MCF 10A (cell line): ENCODE data around the gene KCNK4. TPM values are rescaled to one million over a fixed set of nuclear protein-coding genes. Genes with fewer than 3 reads are reported as not detected.
"Not testable (repeated sequence)": the region's sequence is repeated elsewhere in the genome, so short reads cannot be mapped to it uniquely, and the experiment has no call there.

Source experiments
- BruUV-seq: library from RNA; stranded (reverse); fragments of 400-500 nt; replicated peaks from 2 replicates; lab custom pipeline; 2021; lab: Mats Ljungman, UMichigan
- CTCF ChIA-PET: fragments of 300-600 bp; sonication (Branson Sonifier 250); formaldehyde crosslinking; extraction: SDS; loops from one replicate; lab custom pipeline; 2021; ENCODE audit warnings: antibody characterized with exemption, inconsistent platforms; lab: Yijun Ruan, JAX
- POLR2A ChIA-PET: fragments of 300-600, 350-650 bp; sonication (Branson Sonifier 250); formaldehyde crosslinking; extraction: SDS; loops from one replicate; lab custom pipeline; 2020; ENCODE audit warnings: antibody characterized with exemption, inconsistent platforms; lab: Yijun Ruan, JAX
- DNase-seq: peaks from one replicate; pipeline ENCODE4 v3.0.0-alpha.2; 2018; ENCODE audit not compliant: unreplicated experiment
- H3K27ac Mint-ChIP-seq: one replicate; pipeline ENCODE4 v1.8.0; 2022; ENCODE audit warnings: mild to moderate bottlenecking, low read depth, mixed read lengths; ENCODE audit not compliant: unreplicated experiment
- H3K27me3 Mint-ChIP-seq: one replicate; pipeline ENCODE4 v1.8.0; 2022; ENCODE audit warnings: mixed read lengths; ENCODE audit not compliant: insufficient read depth, unreplicated experiment
- H3K36me3 Mint-ChIP-seq: one replicate; pipeline ENCODE4 v1.8.0; 2022; ENCODE audit warnings: mild to moderate bottlenecking, moderate library complexity, mixed read lengths; ENCODE audit not compliant: insufficient read depth, unreplicated experiment
- H3K4me1 Mint-ChIP-seq: one replicate; pipeline ENCODE4 v1.8.0; 2022; ENCODE audit warnings: mixed read lengths; ENCODE audit not compliant: insufficient read depth, unreplicated experiment
- H3K4me3 Mint-ChIP-seq: one replicate; pipeline ENCODE4 v1.8.0; 2022; ENCODE audit warnings: mild to moderate bottlenecking, moderate library complexity, mixed read lengths; ENCODE audit not compliant: unreplicated experiment
- H3K9me3 Mint-ChIP-seq: one replicate; pipeline ENCODE4 v1.8.0; 2022; ENCODE audit warnings: mixed read lengths; ENCODE audit not compliant: unreplicated experiment
- intact Hi-C: fragments of 100-400 bp; cut with micrococcal nuclease; formaldehyde crosslinking; loops from 2 replicates; pipeline ENCODE4 v1.14.1; 2022
- total RNA-seq: library from RNA; stranded (reverse); gene quantifications from 2 replicates; pipeline ENCODE4 v1.2.3, GENCODE V29; 2022
- TF ChIP-seq, protein P1 (sequence below): fragments of 200-600 bp; IDR thresholded peaks from one replicate; pipeline ENCODE4 v1.8.0; 2022; ENCODE audit warnings: antibody characterized with exemption, mild to moderate bottlenecking; ENCODE audit not compliant: unreplicated experiment

KCNK4 gene
- total RNA-seq, 1 experiment from 2014 or later = not detected

DNA sequence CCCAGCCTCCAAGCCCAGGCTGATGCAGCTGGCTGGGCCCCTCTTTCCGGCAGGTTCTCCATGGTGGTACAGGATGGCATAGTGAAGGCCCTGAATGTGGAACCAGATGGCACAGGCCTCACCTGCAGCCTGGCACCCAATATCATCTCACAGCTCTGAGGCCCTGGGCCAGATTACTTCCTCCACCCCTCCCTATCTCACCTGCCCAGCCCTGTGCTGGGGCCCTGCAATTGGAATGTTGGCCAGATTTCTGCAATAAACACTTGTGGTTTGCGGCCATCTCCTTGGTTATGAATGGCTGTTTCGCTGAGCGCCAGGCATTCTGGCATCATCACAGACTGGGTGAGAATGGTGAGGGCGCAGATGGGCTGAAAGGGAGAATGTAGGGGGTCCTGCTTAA lies 30.4 kb downstream of the KCNK4 start:
- Mint-ChIP-seq H3K36me3 (peaks cover 35% of the 10 kb centered on the region), H3K27ac (peak overlapping the region; percentile 93), H3K9me3 (no peaks in the 10 kb centered on the region), H3K4me3 (peak overlapping the region; percentile 46), H3K4me1 (peaks cover 40% of the 10 kb centered on the region), H3K27me3 (no peaks in the 10 kb centered on the region)
- peak; percentile 88 for DNase-seq
- intact Hi-C loops = no loop called here
- CTCF ChIA-PET = interaction anchor here (0.6 to 4.5 kb wide), 5 partner anchors 10 to 1724 kb away, joined by 3 to 33 read pairs (median 4); no protein-coding TSS in a partner anchor
- TF ChIP-seq, protein P1, sequence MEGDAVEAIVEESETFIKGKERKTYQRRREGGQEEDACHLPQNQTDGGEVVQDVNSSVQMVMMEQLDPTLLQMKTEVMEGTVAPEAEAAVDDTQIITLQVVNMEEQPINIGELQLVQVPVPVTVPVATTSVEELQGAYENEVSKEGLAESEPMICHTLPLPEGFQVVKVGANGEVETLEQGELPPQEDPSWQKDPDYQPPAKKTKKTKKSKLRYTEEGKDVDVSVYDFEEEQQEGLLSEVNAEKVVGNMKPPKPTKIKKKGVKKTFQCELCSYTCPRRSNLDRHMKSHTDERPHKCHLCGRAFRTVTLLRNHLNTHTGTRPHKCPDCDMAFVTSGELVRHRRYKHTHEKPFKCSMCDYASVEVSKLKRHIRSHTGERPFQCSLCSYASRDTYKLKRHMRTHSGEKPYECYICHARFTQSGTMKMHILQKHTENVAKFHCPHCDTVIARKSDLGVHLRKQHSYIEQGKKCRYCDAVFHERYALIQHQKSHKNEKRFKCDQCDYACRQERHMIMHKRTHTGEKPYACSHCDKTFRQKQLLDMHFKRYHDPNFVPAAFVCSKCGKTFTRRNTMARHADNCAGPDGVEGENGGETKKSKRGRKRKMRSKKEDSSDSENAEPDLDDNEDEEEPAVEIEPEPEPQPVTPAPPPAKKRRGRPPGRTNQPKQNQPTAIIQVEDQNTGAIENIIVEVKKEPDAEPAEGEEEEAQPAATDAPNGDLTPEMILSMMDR = no peak
- no TSS peak for BruUV-seq
- POLR2A ChIA-PET = interaction anchor here (0.8 to 5.3 kb wide), 6 partner anchors 10 to 53 kb away, joined by 3 to 89 read pairs (median 5); partner anchors contain the start of gene ESRRA

DNA sequence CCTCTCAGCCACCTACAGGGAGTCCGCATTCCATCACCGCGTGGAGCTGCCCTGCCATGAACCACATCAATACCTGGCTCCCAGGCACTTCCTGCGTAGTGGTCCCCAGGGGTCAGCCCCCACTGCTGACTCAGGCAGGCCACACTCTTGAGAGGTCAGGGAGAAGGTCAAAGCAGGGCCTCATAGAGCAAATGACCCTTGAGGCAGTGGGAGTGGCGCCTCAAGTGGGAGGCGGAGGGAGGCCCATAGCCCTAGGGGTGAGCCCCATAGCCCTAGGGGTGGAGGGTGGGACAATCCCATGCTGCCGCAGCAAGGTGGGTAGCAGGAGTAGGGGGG lies 31.8 kb downstream of the KCNK4 start:
- CTCF ChIA-PET = interaction anchor here (1.1 to 4.5 kb wide), 3 partner anchors 9 to 73 kb away, joined by 3 to 33 read pairs (median 32); no protein-coding TSS in a partner anchor
- Mint-ChIP-seq H3K36me3 (peaks cover 30% of the 10 kb centered on the region), H3K4me3 (no peak overlapping the region), H3K4me1 (peaks cover 40% of the 10 kb centered on the region), H3K27me3 (no peaks in the 10 kb centered on the region), H3K27ac (no peak overlapping the region), H3K9me3 (no peaks in the 10 kb centered on the region)
- DNase-seq = no peak
- TF ChIP-seq, protein P1 = no peak
- no TSS peak for BruUV-seq
- intact Hi-C loops = no loop called here
- POLR2A ChIA-PET = interaction anchor here (0.6 to 5.3 kb wide), 6 partner anchors 10 to 83 kb away, joined by 3 to 89 read pairs (median 6); partner anchors contain the start of gene ESRRA

DNA sequence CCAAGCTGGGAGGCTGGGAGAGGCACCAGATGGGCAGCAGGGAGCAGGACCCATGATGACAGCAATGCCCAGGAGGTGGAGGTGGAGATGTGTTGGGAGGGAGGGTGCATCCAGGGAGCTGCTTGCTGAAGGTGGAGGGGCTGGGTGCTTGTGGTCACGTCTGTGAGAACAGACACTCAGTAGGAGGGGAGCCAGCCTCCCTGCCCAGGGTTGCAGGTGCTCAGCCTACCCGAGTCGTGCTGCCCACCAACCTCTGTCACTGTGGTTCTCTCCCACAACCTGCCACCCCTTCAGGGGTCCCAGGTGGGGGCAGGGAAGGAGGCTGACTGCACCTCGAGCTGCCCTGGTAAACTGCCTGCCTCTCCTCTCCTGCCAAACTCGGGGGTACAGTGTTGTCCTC lies 32.3 kb downstream of the KCNK4 start:
- no peak overlapping the region for H3K4me3 Mint-ChIP-seq
- POLR2A ChIA-PET = interaction anchor here (0.9 to 5.3 kb wide), 6 partner anchors 10 to 54 kb away, joined by 5 to 89 read pairs (median 8); partner anchors contain the start of gene ESRRA
- peaks cover 27% of the 10 kb centered on the region for H3K36me3 Mint-ChIP-seq
- peak overlapping the region; percentile 94 for H3K27ac Mint-ChIP-seq
- no peaks in the 10 kb centered on the region for H3K27me3 Mint-ChIP-seq
- H3K4me1 Mint-ChIP-seq = peaks cover 40% of the 10 kb centered on the region
- TF ChIP-seq, protein P1 = no peak
- CTCF ChIA-PET = interaction anchor here (0.9 to 4.5 kb wide), 4 partner anchors 8 to 37 kb away, joined by 3 to 33 read pairs (median 18); no protein-coding TSS in a partner anchor
- no peak for DNase-seq
- no TSS peak for BruUV-seq
- intact Hi-C loops = no loop called here
- no peaks in the 10 kb centered on the region for H3K9me3 Mint-ChIP-seq

DNA sequence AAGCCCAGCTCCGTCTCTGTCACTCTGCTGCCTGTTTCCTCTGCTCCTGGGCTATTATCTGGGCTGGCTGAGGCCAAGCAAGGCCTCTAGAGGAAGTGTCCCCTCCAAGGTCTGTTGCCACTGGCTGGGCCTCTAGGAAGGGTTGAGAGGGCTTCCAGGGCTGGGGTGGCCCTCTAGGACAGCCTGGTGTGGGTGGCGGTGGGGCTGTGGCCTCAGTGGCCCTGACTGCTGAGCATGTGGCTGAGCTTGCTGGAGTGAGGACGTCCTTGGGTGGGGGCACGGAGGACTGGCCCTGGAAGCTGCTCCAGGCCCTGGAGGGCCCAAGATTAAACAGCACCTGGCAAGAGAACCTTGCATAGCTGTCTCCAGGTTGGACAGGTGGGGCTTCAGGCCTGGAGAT lies 32.9 kb downstream of the KCNK4 start:
- CTCF ChIA-PET = interaction anchor here (0.6 to 4.5 kb wide), 6 partner anchors 8 to 339 kb away, joined by 3 to 33 read pairs (median 6); no protein-coding TSS in a partner anchor
- Mint-ChIP-seq H3K4me1 (peaks cover 37% of the 10 kb centered on the region), H3K27ac (peak overlapping the region; percentile 94), H3K36me3 (peaks cover 24% of the 10 kb centered on the region)
- DNase-seq, H3K9me3 Mint-ChIP-seq, H3K4me3 Mint-ChIP-seq, H3K27me3 Mint-ChIP-seq, intact Hi-C loops, BruUV-seq: not testable (repeated sequence)
- POLR2A ChIA-PET = interaction anchor here (0.7 to 5.3 kb wide), 10 partner anchors 9 to 531 kb away, joined by 3 to 89 read pairs (median 6); partner anchors contain the start of gene ESRRA
